Ishikawa (cell line): ENCODE measurements around the gene DOCK1.

Source experiments
- CEBPB ChIP-seq: IDR thresholded peaks from 2 replicates; pipeline ENCODE4 v1.6.1; 2012
- CREB1 ChIP-seq: IDR thresholded peaks from 2 replicates; pipeline ENCODE4 v1.6.1; 2012; ENCODE audit warnings: low read depth
- EGR1 ChIP-seq: IDR thresholded peaks from 2 replicates; pipeline ENCODE4 v1.6.1; 2012
- EP300 ChIP-seq: IDR thresholded peaks from 2 replicates; pipeline ENCODE4 v1.6.1; 2012; ENCODE audit warnings: borderline replicate concordance
- FOXM1 ChIP-seq: IDR thresholded peaks from 2 replicates; pipeline ENCODE4 v1.6.1; 2012; ENCODE audit warnings: low read depth, borderline replicate concordance
- NFIC ChIP-seq: IDR thresholded peaks from 2 replicates; pipeline ENCODE4 v1.6.1; 2012
- RAD21 ChIP-seq: IDR thresholded peaks from 2 replicates; pipeline ENCODE4 v1.6.1; 2012; ENCODE audit warnings: low read depth
- TAF1 ChIP-seq: IDR thresholded peaks from 2 replicates; pipeline ENCODE4 v1.6.1; 2012; ENCODE audit warnings: low read depth, mild to moderate bottlenecking
- TCF12 ChIP-seq: IDR thresholded peaks from 2 replicates; pipeline ENCODE4 v1.6.1; 2012; ENCODE audit warnings: low read depth
- TEAD4 ChIP-seq: IDR thresholded peaks from 2 replicates; pipeline ENCODE4 v1.6.1; 2012
- YY1 ChIP-seq: IDR thresholded peaks from 2 replicates; pipeline ENCODE4 v1.6.1; 2012; ENCODE audit warnings: low read depth
- ZBTB7A ChIP-seq: IDR thresholded peaks from 2 replicates; pipeline ENCODE4 v1.6.1; 2012; ENCODE audit warnings: low read depth
- TF ChIP-seq, protein P1 (sequence below): IDR thresholded peaks from 2 replicates; pipeline ENCODE4 v1.6.1; 2012; ENCODE audit warnings: low read depth, mild to moderate bottlenecking
- TF ChIP-seq, protein P2 (sequence below): IDR thresholded peaks from 2 replicates; pipeline ENCODE4 v1.6.1; 2012
- TF ChIP-seq, protein P3 (sequence below): IDR thresholded peaks from 2 replicates; pipeline ENCODE4 v1.6.1; 2012

Gene DOCK1

DNA sequence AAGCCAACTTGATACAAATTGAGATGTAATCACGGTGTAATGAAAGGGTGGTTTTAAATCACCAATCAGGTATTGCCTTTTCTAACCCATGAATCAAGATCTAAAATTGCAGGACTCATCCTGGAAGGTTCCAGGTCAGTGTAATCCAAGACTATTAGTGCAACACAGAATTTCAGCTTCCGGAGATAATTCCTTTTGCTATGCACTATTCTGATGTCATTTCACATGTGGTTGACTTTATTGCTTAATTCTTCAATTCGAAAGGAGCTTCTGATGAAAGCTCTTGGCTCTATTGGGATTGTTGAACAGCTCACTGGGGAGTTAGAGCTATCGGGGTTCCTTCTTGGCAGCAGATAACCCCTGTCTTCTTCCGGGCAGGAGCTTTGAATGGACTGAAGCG lies 438.6 kb downstream of the DOCK1 start:
- TF ChIP-seq CREB1 (no peak), YY1 (no peak), TAF1 (no peak), FOXM1 (no peak), EP300 (no peak), NFIC (no peak), TCF12 (no peak), EGR1 (no peak), RAD21 (no peak), ZBTB7A (no peak), CEBPB (no peak), TEAD4 (no peak)
- TF ChIP-seq, protein P1, sequence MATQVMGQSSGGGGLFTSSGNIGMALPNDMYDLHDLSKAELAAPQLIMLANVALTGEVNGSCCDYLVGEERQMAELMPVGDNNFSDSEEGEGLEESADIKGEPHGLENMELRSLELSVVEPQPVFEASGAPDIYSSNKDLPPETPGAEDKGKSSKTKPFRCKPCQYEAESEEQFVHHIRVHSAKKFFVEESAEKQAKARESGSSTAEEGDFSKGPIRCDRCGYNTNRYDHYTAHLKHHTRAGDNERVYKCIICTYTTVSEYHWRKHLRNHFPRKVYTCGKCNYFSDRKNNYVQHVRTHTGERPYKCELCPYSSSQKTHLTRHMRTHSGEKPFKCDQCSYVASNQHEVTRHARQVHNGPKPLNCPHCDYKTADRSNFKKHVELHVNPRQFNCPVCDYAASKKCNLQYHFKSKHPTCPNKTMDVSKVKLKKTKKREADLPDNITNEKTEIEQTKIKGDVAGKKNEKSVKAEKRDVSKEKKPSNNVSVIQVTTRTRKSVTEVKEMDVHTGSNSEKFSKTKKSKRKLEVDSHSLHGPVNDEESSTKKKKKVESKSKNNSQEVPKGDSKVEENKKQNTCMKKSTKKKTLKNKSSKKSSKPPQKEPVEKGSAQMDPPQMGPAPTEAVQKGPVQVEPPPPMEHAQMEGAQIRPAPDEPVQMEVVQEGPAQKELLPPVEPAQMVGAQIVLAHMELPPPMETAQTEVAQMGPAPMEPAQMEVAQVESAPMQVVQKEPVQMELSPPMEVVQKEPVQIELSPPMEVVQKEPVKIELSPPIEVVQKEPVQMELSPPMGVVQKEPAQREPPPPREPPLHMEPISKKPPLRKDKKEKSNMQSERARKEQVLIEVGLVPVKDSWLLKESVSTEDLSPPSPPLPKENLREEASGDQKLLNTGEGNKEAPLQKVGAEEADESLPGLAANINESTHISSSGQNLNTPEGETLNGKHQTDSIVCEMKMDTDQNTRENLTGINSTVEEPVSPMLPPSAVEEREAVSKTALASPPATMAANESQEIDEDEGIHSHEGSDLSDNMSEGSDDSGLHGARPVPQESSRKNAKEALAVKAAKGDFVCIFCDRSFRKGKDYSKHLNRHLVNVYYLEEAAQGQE: no peak
- TF ChIP-seq, protein P2, sequence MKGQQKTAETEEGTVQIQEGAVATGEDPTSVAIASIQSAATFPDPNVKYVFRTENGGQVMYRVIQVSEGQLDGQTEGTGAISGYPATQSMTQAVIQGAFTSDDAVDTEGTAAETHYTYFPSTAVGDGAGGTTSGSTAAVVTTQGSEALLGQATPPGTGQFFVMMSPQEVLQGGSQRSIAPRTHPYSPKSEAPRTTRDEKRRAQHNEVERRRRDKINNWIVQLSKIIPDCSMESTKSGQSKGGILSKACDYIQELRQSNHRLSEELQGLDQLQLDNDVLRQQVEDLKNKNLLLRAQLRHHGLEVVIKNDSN: no peak
- TF ChIP-seq, protein P3, sequence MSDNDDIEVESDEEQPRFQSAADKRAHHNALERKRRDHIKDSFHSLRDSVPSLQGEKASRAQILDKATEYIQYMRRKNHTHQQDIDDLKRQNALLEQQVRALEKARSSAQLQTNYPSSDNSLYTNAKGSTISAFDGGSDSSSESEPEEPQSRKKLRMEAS: no peak

DNA sequence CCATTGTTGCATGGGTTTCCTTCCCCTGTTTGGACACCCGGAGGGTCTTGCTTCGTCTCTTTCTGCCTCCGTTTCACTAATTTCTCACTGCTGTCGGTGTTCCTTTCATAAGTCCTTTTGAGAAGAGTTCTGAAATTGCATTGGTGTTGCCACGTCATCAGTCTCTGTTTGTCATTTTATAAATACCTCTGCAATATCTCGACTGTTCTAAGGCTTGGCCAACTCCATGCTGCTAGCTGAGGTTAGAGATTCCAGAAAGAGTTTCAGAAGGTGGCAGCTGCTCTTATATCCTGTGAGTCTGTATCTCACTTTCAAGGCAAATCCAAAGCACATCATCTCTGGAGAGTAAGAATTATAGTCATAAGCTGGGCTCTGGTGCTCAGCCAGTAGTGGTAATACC lies 439.1 kb downstream of the DOCK1 start:
- TF ChIP-seq, protein P3: no peak
- TF ChIP-seq YY1 (no peak), TEAD4 (no peak), CREB1 (no peak), RAD21 (no peak), NFIC (no peak), EGR1 (no peak), TCF12 (no peak), EP300 (no peak), CEBPB (no peak), FOXM1 (no peak), TAF1 (no peak), ZBTB7A (no peak)
- TF ChIP-seq, protein P2: no peak
- TF ChIP-seq, protein P1: no peak

DNA sequence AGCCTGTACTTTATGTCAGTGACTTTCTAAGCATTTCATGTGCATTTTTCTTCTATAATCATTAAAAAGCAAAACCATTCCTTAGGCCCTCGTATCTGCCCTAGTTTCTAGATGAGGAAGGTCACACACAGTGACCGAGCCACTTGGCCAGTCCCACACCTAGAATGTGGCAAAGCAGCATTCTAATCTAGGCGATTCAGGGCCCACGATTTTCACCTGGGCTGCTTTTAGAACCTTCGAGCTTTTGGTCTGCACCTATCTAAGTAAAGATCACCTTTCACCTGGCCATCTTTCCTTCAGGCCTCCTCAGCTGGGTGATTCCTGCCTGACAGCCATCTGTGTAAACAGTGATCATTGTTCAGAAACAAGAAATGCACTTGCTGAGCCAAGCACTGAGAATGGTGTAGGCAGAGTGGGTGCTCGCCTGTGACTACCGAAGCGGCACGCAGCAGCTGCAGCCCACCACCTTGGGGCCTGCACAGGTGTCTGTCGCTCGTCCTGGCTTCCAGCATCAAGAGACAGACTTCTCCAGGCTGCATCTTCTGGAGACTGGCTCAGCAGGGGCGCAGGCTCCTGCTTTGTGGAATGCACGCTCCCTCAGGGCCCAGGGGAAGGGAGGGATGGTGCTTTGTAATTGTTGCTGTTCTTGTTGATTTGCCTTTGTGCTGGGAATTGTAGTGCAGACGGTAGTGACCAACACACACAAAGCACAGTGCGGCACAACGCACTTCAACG lies 440.2 kb downstream of the DOCK1 start:
- TF ChIP-seq, protein P2: no peak
- TF ChIP-seq EP300: no peak
- TF ChIP-seq TAF1: no peak
- TF ChIP-seq RAD21: no peak
- TF ChIP-seq YY1: no peak
- TF ChIP-seq ZBTB7A: no peak
- TF ChIP-seq TCF12: no peak
- no peak for TF ChIP-seq EGR1
- TF ChIP-seq CEBPB: no peak

DNA sequence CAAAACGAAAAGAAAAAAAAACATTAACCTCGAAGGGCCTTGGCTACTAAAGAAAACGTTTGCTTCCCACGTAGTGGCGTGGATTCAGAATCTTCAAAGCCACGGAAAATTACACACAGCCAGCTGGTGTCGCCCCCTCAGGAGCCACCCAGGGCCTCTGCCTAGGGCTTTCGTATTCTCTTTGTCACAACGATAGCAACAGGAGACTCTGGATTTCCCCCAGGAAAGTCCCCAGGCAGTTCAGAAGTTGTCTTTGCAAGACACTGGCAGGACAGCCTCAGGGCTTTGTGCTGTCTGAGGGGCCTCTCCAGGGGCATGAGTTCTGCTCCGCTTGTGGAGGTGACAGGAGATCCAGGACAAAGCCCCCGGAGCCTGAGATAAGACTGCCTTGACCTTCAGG lies 441.4 kb downstream of the DOCK1 start:
- no peak for TF ChIP-seq RAD21
- no peak for TF ChIP-seq EGR1
- TF ChIP-seq CEBPB: no peak
- TF ChIP-seq YY1: no peak
- TF ChIP-seq, protein P2: no peak
- TF ChIP-seq, protein P1: no peak
- no peak for TF ChIP-seq ZBTB7A
- TF ChIP-seq FOXM1: no peak
- no peak for TF ChIP-seq EP300
- TF ChIP-seq TCF12: no peak
- TF ChIP-seq, protein P3: no peak
- no peak for TF ChIP-seq TEAD4
